Gastroesophageal sphincter (tissue), 4 donors: Measurements from ENCODE around the gene CCT8. TPM values are rescaled to one million over a fixed set of nuclear protein-coding genes. Genes with fewer than 3 reads are reported as not detected.

ENCODE experiments used
- ATAC-seq: fragments of 150-250 bp; one replicate; pipeline ENCODE4 v1.9.1; 2016; ENCODE audit warnings: mild to moderate bottlenecking, moderate library complexity
- H3K27ac ChIP-seq, 4 donors: fragments of 200-600 bp; sonication (generic) in 3 of 4; 1 replicate in 3 of 4; 2 replicates in 1 of 4; pipeline ENCODE4 v1.5.1; 2016 to 2019
- H3K27me3 ChIP-seq: fragments of 200-600 bp; sonication (generic); one replicate; pipeline ENCODE4 v1.5.1; 2019
- H3K36me3 ChIP-seq, 2 donors: fragments of 200-600 bp; sonication (generic); one replicate each; pipeline ENCODE4 v1.5.1; 2019; ENCODE audit warnings: control low read depth in 1 of 2
- H3K4me1 ChIP-seq, 3 donors: fragments of 200-600 bp; sonication (generic); 1 replicate in 2 of 3; 2 replicates in 1 of 3; pipeline ENCODE4 v1.5.1; 2016 to 2019; ENCODE audit warnings: control low read depth in 2 of 3
- H3K4me3 ChIP-seq, 2 donors: fragments of 200-600 bp; sonication (generic); one replicate each; pipeline ENCODE4 v1.5.1; 2019; ENCODE audit warnings: mild to moderate bottlenecking in 1 of 2, moderate library complexity in 1 of 2
- H3K9me3 ChIP-seq, 3 donors: fragments of 200-600 bp; sonication (generic); one replicate each; pipeline ENCODE4 v1.5.1; 2017 to 2019; ENCODE audit warnings: control low read depth in 2 of 3
- EP300 ChIP-seq: sonication (generic); formaldehyde crosslinking; IDR thresholded peaks from one replicate; pipeline ENCODE4 v1.6.1; 2017; ENCODE audit warnings: antibody characterized with exemption, mild to moderate bottlenecking
- POLR2A ChIP-seq, 2 donors: fragments of 450-650 bp; IDR thresholded peaks; one replicate each; pipeline ENCODE4 v1.6.1; 2017; ENCODE audit warnings: antibody characterized with exemption in 2 of 2, mild to moderate bottlenecking in 2 of 2, moderate library complexity in 1 of 2
- POLR2AphosphoS5 ChIP-seq: sonication (generic); formaldehyde crosslinking; IDR thresholded peaks from one replicate; pipeline ENCODE4 v1.6.1; 2017; ENCODE audit warnings: antibody characterized with exemption
- WGBS, 2 donors: methylation state at CpG; one replicate each; pipeline ENCODE4 v1.1.5; 2018; ENCODE audit warnings: low coverage in 1 of 2; 5-methylcytosine and 5-hydroxymethylcytosine counted together
- total RNA-seq, 4 donors: library from RNA; depleted of rRNA; stranded (reverse); fragments of >200 nt; gene quantifications; one replicate each; pipeline ENCODE4 v1.1.0, GENCODE V29; 2016
- TF ChIP-seq, protein P1 (sequence below), 4 experiments: fragments of 200-600 bp in 2 of 4; fragments of 450-650 bp in 2 of 4; sonication (generic) in 1 of 4; IDR thresholded peaks; one replicate each; pipeline ENCODE4 v1.5.1; 2017 to 2019; ENCODE audit warnings: antibody characterized with exemption in 4 of 4, mild to moderate bottlenecking in 2 of 4, moderate library complexity in 2 of 4

CCT8 gene
- total RNA-seq, 4 donors from 2014 or later, result 90.6 to 133 (median 90.9) TPM

DNA sequence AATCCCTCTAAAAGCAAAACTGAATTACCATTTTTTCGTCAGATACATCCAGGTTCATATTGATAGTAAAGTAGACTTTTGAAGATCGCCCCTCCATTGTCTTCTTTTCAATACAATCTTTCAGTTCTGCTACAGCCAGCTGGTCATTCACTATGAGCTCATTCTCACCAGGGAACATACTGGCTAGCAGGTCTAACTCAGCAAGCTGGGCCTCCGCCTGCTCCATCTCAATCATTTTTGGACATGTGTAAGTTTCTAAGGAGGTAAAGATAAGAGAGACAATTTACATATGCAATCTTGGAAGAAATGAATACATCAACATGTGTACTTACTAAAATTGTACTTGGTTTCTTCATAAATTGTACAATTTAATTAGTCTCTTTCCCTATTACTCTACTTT lies 65.1 kb downstream of the CCT8 start:
- H3K9me3 ChIP-seq, result no peaks in the 10 kb centered on the region
- no peak for ATAC-seq
- no peak overlapping the region for H3K27ac ChIP-seq
- H3K4me1 ChIP-seq, result peaks cover 0 to 7% (median 5%) of the 10 kb centered on the region in 3 donors
- peaks cover 0 to 38% of the 10 kb centered on the region in 2 donors for H3K36me3 ChIP-seq
- no peak for TF ChIP-seq POLR2AphosphoS5
- no peak for TF ChIP-seq POLR2A (IDR thresholded peaks at IDR 0.05)
- TF ChIP-seq EP300, result no peak
- TF ChIP-seq, protein P1, sequence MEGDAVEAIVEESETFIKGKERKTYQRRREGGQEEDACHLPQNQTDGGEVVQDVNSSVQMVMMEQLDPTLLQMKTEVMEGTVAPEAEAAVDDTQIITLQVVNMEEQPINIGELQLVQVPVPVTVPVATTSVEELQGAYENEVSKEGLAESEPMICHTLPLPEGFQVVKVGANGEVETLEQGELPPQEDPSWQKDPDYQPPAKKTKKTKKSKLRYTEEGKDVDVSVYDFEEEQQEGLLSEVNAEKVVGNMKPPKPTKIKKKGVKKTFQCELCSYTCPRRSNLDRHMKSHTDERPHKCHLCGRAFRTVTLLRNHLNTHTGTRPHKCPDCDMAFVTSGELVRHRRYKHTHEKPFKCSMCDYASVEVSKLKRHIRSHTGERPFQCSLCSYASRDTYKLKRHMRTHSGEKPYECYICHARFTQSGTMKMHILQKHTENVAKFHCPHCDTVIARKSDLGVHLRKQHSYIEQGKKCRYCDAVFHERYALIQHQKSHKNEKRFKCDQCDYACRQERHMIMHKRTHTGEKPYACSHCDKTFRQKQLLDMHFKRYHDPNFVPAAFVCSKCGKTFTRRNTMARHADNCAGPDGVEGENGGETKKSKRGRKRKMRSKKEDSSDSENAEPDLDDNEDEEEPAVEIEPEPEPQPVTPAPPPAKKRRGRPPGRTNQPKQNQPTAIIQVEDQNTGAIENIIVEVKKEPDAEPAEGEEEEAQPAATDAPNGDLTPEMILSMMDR (IDR thresholded peaks at IDR 0.05), result no peak
- no peaks in the 10 kb centered on the region for H3K27me3 ChIP-seq
- 68 to 96% methylated on average over 2 to 3 of the region's 3 CpGs for WGBS, 2 donors
- H3K4me3 ChIP-seq, result no peak overlapping the region

DNA sequence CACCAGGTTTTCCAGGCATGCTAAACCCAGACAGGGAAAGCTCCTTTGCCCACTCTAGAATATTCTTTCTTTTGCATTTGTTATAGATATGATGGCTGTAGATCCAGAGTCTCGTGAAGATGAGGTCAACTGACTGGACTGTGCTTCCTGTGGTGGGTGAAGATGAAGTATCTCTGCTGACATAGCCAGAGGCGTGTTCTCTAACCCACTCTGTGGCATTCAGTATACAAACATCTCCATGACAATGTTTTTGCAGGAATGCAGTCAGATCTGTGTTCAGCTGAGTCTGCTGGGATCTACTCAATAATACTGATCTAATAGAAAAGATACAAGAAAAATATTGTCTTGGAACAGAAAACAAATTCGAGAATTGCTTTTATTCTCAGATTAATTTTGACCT lies 65.6 kb downstream of the CCT8 start:
- TF ChIP-seq EP300 (no peak), POLR2AphosphoS5 (no peak)
- TF ChIP-seq, protein P1 (IDR thresholded peaks at IDR 0.05), result no peak
- H3K9me3 ChIP-seq, result no peaks in the 10 kb centered on the region
- WGBS, 2 donors, result 60 to 89% methylated on average over 3 of the region's 3 CpGs
- no peaks in the 10 kb centered on the region for H3K27me3 ChIP-seq
- H3K27ac ChIP-seq, result no peak overlapping the region
- peaks cover 0 to 9% (median 5%) of the 10 kb centered on the region in 3 donors for H3K4me1 ChIP-seq
- peaks cover 0 to 38% of the 10 kb centered on the region in 2 donors for H3K36me3 ChIP-seq
- ATAC-seq, result no peak
- no peak overlapping the region for H3K4me3 ChIP-seq

DNA sequence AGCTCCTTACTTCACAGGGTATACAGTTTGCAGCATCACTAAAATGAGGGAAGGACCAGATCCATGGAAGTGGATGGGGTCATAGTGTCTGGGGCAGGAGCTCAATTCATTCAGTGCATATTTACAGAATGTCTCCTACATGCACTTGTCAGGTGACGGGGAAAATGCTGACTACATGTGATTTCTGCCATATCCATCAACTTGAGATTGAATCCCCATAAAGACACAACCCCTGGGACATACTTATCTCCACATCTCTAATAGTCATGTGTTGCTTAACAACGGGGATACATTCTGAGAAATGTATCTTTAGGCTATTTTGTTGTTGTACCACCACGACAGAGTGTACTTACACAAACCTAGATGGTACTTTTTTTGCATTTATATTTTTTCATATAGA lies 66.3 kb downstream of the CCT8 start:
- Histone ChIP-seq H3K4me1 (peaks cover 0 to 12% (median 5%) of the 10 kb centered on the region in 3 donors), H3K27ac (no peak overlapping the region), H3K27me3 (no peaks in the 10 kb centered on the region), H3K36me3 (peaks cover 0 to 38% of the 10 kb centered on the region in 2 donors), H3K9me3 (no peaks in the 10 kb centered on the region), H3K4me3 (no peak overlapping the region)
- TF ChIP-seq, protein P1 (IDR thresholded peaks at IDR 0.05), result no peak
- no peak for TF ChIP-seq POLR2A (IDR thresholded peaks at IDR 0.05)
- no peak for TF ChIP-seq EP300
- no peak for TF ChIP-seq POLR2AphosphoS5
- no peak for ATAC-seq
- WGBS, 2 donors, result 79 to 87% methylated on average over 3 of the region's 3 CpGs

Other genes with a start within 250 kb of the CCT8 start
- 10 to 100 TPM; 22.2 to 40.6 (median 31.8) TPM for gene LTN1, start 80.8 kb downstream of the CCT8 start, total RNA-seq
- 10 to 100 TPM; 11.9 to 21.0 (median 16.3) TPM for gene RWDD2B, start 54.3 kb downstream of the CCT8 start, total RNA-seq
- gene USP16, start 49.0 kb downstream of the CCT8 start, total RNA-seq, result 10 to 100 TPM; 37.4 to 65.4 (median 45.7) TPM
- 1 to 10 TPM; 1.5 to 2.6 (median 2.2) TPM for gene MAP3K7CL, start 57.0 kb upstream of the CCT8 start, total RNA-seq
- gene BACH1, start 225.3 kb upstream of the CCT8 start, total RNA-seq, result 10 to 100 TPM; 43.6 to 60.9 (median 52.3) TPM